ENCODE results near the gene APCS.

APCS gene

DNA sequence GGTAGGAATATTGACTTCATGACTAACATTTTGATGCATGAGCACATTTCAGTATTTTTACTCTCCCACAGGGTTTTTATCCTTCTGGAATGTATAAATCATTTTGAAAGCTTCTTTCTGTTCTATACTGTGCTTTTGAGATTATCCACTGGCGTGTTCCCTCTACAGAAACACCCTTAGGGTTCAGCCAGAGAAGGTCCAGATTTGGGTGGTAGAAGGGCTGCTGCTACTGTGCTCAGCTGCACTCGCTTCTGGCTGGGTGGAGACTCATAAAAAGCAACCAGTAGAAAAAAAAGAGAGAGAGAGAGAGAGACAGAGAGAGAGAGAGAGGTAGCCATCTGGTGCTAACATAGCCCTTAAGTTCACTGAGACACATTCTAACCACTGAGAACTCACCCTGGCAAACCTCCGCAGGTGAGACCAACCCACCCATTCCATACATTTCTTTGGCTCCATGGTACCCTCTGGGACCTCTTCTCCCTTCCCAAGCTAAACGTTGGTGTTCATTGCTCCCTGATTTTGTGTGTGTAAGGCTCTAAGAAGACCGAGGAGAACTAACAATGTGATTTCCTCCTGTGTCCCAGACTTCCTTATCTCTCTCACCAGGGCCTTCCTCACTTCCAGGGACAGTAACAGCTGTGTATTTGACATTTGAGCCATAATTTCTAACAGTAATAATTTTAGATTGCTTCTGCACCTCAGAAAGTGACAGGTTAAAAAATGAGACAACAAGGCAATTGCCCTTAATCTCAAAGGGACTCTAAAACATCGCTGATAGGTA, 7.2 kb downstream of the APCS start:
- DNase-seq (ENCODE audit: low read depth in 2 of 2): peak; percentile 26 to 58
- TF ChIP-seq, protein P1, sequence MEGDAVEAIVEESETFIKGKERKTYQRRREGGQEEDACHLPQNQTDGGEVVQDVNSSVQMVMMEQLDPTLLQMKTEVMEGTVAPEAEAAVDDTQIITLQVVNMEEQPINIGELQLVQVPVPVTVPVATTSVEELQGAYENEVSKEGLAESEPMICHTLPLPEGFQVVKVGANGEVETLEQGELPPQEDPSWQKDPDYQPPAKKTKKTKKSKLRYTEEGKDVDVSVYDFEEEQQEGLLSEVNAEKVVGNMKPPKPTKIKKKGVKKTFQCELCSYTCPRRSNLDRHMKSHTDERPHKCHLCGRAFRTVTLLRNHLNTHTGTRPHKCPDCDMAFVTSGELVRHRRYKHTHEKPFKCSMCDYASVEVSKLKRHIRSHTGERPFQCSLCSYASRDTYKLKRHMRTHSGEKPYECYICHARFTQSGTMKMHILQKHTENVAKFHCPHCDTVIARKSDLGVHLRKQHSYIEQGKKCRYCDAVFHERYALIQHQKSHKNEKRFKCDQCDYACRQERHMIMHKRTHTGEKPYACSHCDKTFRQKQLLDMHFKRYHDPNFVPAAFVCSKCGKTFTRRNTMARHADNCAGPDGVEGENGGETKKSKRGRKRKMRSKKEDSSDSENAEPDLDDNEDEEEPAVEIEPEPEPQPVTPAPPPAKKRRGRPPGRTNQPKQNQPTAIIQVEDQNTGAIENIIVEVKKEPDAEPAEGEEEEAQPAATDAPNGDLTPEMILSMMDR (IDR thresholded peaks at IDR 0.05; ENCODE audit: low read depth, low read length): no peak
- no peak overlapping the region for H3K4me3 ChIP-seq (replicated peaks in 1 of 2; ENCODE audit: low read depth in 2 of 2, low read length in 2 of 2)

DNA sequence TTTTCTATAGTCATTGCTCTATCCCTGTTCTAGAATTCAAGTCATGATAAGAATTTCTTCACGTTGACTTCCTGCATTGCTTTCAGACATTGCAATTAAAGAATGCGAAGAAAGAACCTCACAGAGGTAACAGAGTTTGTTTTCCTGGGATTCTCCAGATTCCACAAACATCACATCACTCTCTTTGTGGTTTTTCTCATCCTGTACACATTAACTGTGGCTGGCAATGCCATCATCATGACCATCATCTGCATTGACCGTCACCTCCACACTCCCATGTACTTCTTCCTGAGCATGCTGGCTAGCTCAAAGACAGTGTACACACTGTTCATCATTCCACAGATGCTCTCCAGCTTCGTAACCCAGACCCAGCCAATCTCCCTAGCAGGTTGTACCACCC, 10.6 kb downstream of the APCS start:
- TF ChIP-seq, protein P1 (IDR thresholded peaks at IDR 0.05; ENCODE audit: low read depth, low read length): no peak
- DNase-seq (ENCODE audit: low read depth in 2 of 2): peak; percentile 88 to 96
- no peak overlapping the region for H3K4me3 ChIP-seq (replicated peaks in 1 of 2; ENCODE audit: low read depth in 2 of 2, low read length in 2 of 2)

DNA sequence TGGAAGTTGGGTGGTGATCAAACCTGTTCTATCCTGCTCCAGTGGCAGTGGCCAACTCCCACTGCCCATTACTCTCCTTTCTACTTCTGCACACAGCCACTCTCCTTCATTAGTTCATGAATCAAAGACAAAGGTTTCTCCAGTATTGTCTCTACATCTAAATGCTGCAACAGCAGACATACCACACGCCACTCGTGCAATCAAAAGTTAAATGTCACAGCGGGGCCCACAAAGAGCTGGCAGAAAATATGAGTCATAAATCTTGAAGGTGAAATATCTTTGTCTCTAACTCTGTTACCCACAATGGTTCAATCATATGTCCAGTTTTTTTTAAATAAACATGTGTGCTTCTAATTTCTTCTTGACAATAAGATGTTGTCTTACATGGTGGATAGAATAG, 13.3 kb downstream of the APCS start:
- DNase-seq (ENCODE audit: low read depth in 2 of 2): no peak
- H3K4me3 ChIP-seq (replicated peaks in 1 of 2; ENCODE audit: low read depth in 2 of 2, low read length in 2 of 2): no peak overlapping the region
- TF ChIP-seq, protein P1 (IDR thresholded peaks at IDR 0.05; ENCODE audit: low read depth, low read length): no peak

GRCh38 chr1:159602501-159602999, 14.9 kb downstream of the APCS start:
- DNase-seq (ENCODE audit: low read depth in 2 of 2): no peak
- no peak overlapping the region for H3K4me3 ChIP-seq (replicated peaks in 1 of 2; ENCODE audit: low read depth in 2 of 2, low read length in 2 of 2)
- TF ChIP-seq, protein P1 (IDR thresholded peaks at IDR 0.05; ENCODE audit: low read depth, low read length): no peak

GRCh38 chr1:159612211-159612885, 24.7 kb downstream of the APCS start:
- DNase-seq (ENCODE audit: low read depth in 2 of 2): no peak
- TF ChIP-seq, protein P1 (IDR thresholded peaks at IDR 0.05; ENCODE audit: low read depth, low read length): no peak
- H3K4me3 ChIP-seq (replicated peaks in 1 of 2; ENCODE audit: low read depth in 2 of 2, low read length in 2 of 2): no peak overlapping the region

- DNase-seq (ENCODE audit: low read depth in 2 of 2): peak in 1 of 2 donors; percentile 19
- no peak overlapping the region for H3K4me3 ChIP-seq (replicated peaks in 1 of 2; ENCODE audit: low read depth in 2 of 2, low read length in 2 of 2)
- TF ChIP-seq, protein P1 (IDR thresholded peaks at IDR 0.05; ENCODE audit: low read depth, low read length): no peak
Measured at GRCh38 chr1:159632922-159633321, 45.3 kb downstream of the APCS start.

All from cardiac fibroblast (primary cell).